H9 (cell line): Measurements from ENCODE around the gene CEMIP2. TPM values are rescaled to one million over a fixed set of nuclear protein-coding genes. Genes with fewer than 3 reads are reported as not detected.
"Not testable (repeated sequence)": the region's sequence is repeated elsewhere in the genome, so short reads cannot be mapped to it uniquely, and the experiment has no call there.

ENCODE experiments used
- DNase-seq: peaks from one replicate; pipeline ENCODE4 v3.0.0-alpha.2; 2017
- H2AFZ ChIP-seq: one replicate; pipeline ENCODE4 v1.6.1; 2013; ENCODE audit warnings: mild to moderate bottlenecking, low read length, control low read depth, moderate library complexity
- H2AK5ac ChIP-seq: 2 replicates; pipeline ENCODE4 v1.6.1; 2013; ENCODE audit warnings: low read length, control low read depth, mixed read lengths; ENCODE audit not compliant: insufficient read length
- H2BK120ac ChIP-seq: one replicate; pipeline ENCODE4 v1.6.1; 2013; ENCODE audit warnings: low read depth, mild to moderate bottlenecking, low read length, control low read depth, inconsistent platforms; ENCODE audit not compliant: poor library complexity, severe bottlenecking
- H2BK12ac ChIP-seq: 2 replicates; pipeline ENCODE4 v1.6.1; 2013; ENCODE audit warnings: low read length, control low read depth, mixed read lengths, low read depth; ENCODE audit not compliant: insufficient read length
- H2BK15ac ChIP-seq: 2 replicates; pipeline ENCODE4 v1.6.1; 2013; ENCODE audit warnings: low read depth, low read length, control low read depth
- H2BK20ac ChIP-seq: one replicate; pipeline ENCODE4 v1.6.1; 2013; ENCODE audit warnings: low read depth, mild to moderate bottlenecking, low read length, control low read depth, inconsistent platforms; ENCODE audit not compliant: poor library complexity, severe bottlenecking
- H2BK5ac ChIP-seq: 2 replicates; pipeline ENCODE4 v1.6.1; 2013; ENCODE audit warnings: low read length, control low read depth, mixed read lengths; ENCODE audit not compliant: insufficient read length
- H3K14ac ChIP-seq: 2 replicates; pipeline ENCODE4 v1.6.1; 2013; ENCODE audit warnings: low read length, control low read depth; ENCODE audit not compliant: insufficient read depth
- H3K18ac ChIP-seq: 2 replicates; pipeline ENCODE4 v1.6.1; 2013; ENCODE audit warnings: low read depth, mild to moderate bottlenecking, mixed read lengths, low read length, control low read depth; ENCODE audit not compliant: insufficient read length
- H3K23ac ChIP-seq: 2 replicates; pipeline ENCODE4 v1.6.1; 2013; ENCODE audit warnings: low read length, control low read depth, mixed read lengths, low read depth; ENCODE audit not compliant: insufficient read length
- H3K23me2 ChIP-seq: 2 replicates; pipeline ENCODE4 v1.6.1; 2013; ENCODE audit warnings: low read depth, mild to moderate bottlenecking, mixed read lengths, low read length, control low read depth; ENCODE audit not compliant: insufficient read length, poor library complexity, severe bottlenecking
- H3K27ac ChIP-seq: 2 replicates; pipeline ENCODE4 v1.5.1; 2013; ENCODE audit warnings: low read length, control low read depth, mixed read lengths, low read depth; ENCODE audit not compliant: insufficient read length
- H3K27me3 ChIP-seq: 2 replicates; pipeline ENCODE4 v1.6.1; 2013; ENCODE audit warnings: low read length, control low read depth, inconsistent platforms; ENCODE audit not compliant: insufficient read depth
- H3K4ac ChIP-seq: 2 replicates; pipeline ENCODE4 v1.6.1; 2013; ENCODE audit warnings: low read depth, mild to moderate bottlenecking, control low read depth, inconsistent platforms, low read length, moderate library complexity
- H3K4me1 ChIP-seq: 2 replicates; pipeline ENCODE4 v1.6.1; 2013; ENCODE audit warnings: low read length, control low read depth, inconsistent platforms; ENCODE audit not compliant: insufficient read depth
- H3K4me2 ChIP-seq: 2 replicates; pipeline ENCODE4 v1.6.1; 2013; ENCODE audit warnings: low read length, control low read depth, mixed read lengths; ENCODE audit not compliant: insufficient read length, insufficient read depth
- H3K56ac ChIP-seq: 2 replicates; pipeline ENCODE4 v1.6.1; 2013; ENCODE audit warnings: low read depth, mild to moderate bottlenecking, mixed read lengths, low read length, control low read depth; ENCODE audit not compliant: insufficient read length
- H3K79me1 ChIP-seq: 2 replicates; pipeline ENCODE4 v1.6.1; 2013; ENCODE audit warnings: low read depth, mild to moderate bottlenecking, moderate library complexity, low read length, control low read depth, inconsistent platforms; ENCODE audit not compliant: insufficient read depth, poor library complexity, severe bottlenecking
- H3K79me2 ChIP-seq: 2 replicates; pipeline ENCODE4 v1.6.1; 2013; ENCODE audit warnings: low read length, control low read depth, inconsistent platforms; ENCODE audit not compliant: insufficient read depth
- H3K9ac ChIP-seq: 2 replicates; pipeline ENCODE4 v1.6.1; 2013; ENCODE audit warnings: low read length, control low read depth, mixed read lengths; ENCODE audit not compliant: insufficient read length; ENCODE audit errors: extremely low read depth
- H3K9me3 ChIP-seq: one replicate; pipeline ENCODE4 v1.6.1; 2013; ENCODE audit warnings: low read depth, low read length, inconsistent platforms; ENCODE audit not compliant: control insufficient read depth
- H3T11ph ChIP-seq: one replicate; pipeline ENCODE4 v1.6.1; 2013; ENCODE audit warnings: mild to moderate bottlenecking, low read length, control low read depth, inconsistent platforms
- H4K20me1 ChIP-seq: one replicate; pipeline ENCODE4 v1.6.1; 2013; ENCODE audit not compliant: control insufficient read depth, insufficient read length, insufficient read depth
- H4K5ac ChIP-seq: 2 replicates; pipeline ENCODE4 v1.6.1; 2013; ENCODE audit warnings: low read depth, mild to moderate bottlenecking, mixed read lengths, low read length, control low read depth; ENCODE audit not compliant: insufficient read length
- H4K8ac ChIP-seq: replicated peaks from 2 replicates; pipeline ENCODE4 v1.6.1; 2013; ENCODE audit warnings: low read length, control low read depth, mixed read lengths, low read depth; ENCODE audit not compliant: insufficient read length
- H4K91ac ChIP-seq: 2 replicates; pipeline ENCODE4 v1.6.1; 2013; ENCODE audit warnings: low read depth, mild to moderate bottlenecking, moderate library complexity, mixed read lengths, low read length, control low read depth; ENCODE audit not compliant: insufficient read length
- H3K27ac Mint-ChIP-seq, 3 experiments: 2 replicates in 2 of 3; 3 replicates in 1 of 3; pipeline ENCODE4 v1.8.0; 2020 to 2021; ENCODE audit warnings: mixed read lengths in 3 of 3, mild to moderate bottlenecking in 1 of 3, moderate library complexity in 1 of 3
- H3K27me3 Mint-ChIP-seq: 2 replicates; pipeline ENCODE4 v1.8.0; 2021; ENCODE audit warnings: low read depth, mild to moderate bottlenecking, moderate library complexity, mixed read lengths
- H3K36me3 Mint-ChIP-seq, 3 experiments: 2 replicates in 2 of 3; 3 replicates in 1 of 3; pipeline ENCODE4 v1.8.0; 2020 to 2021; ENCODE audit warnings: low read depth in 3 of 3, mixed read lengths in 3 of 3; ENCODE audit not compliant: insufficient read depth in 1 of 3
- H3K4me1 Mint-ChIP-seq, 2 experiments: 2 replicates each; pipeline ENCODE4 v1.8.0; 2020; ENCODE audit warnings: mixed read lengths in 2 of 2
- H3K4me3 Mint-ChIP-seq, 2 experiments: 2 replicates in 1 of 2; 3 replicates in 1 of 2; pipeline ENCODE4 v1.8.0; 2020 to 2021; ENCODE audit warnings: mild to moderate bottlenecking in 2 of 2, mixed read lengths in 2 of 2, moderate library complexity in 1 of 2
- H3K9me3 Mint-ChIP-seq, 2 experiments: 2 replicates in 1 of 2; 3 replicates in 1 of 2; pipeline ENCODE4 v1.8.0; 2020; ENCODE audit warnings: mild to moderate bottlenecking in 2 of 2, mixed read lengths in 2 of 2, moderate library complexity in 1 of 2
- CTCF ChIP-seq: fragments of 200-600 bp; sonication (generic); conservative IDR thresholded peaks from 3 replicates; pipeline ENCODE4 v1.8.0; 2021; ENCODE audit warnings: antibody characterized with exemption, mild to moderate bottlenecking
- WGBS: extraction: QIAGEN DNeasy Blood & Tissue Kit; methylation state at CpG from one replicate; pipeline ENCODE4 v1.1.7; 2013; ENCODE audit warnings: missing lambda C conversion rate, low lambda C conversion rate, mixed read lengths; ENCODE audit not compliant: insufficient read length; ENCODE audit errors: extremely low coverage; 5-methylcytosine and 5-hydroxymethylcytosine counted together
- total RNA-seq: library from RNA; stranded (reverse); gene quantifications from 2 replicates; pipeline ENCODE4 v1.2.1, GENCODE V29; 2021

The CEMIP2 gene
- total RNA-seq, 1 experiment from 2014 or later, result 77.2 TPM

DNA sequence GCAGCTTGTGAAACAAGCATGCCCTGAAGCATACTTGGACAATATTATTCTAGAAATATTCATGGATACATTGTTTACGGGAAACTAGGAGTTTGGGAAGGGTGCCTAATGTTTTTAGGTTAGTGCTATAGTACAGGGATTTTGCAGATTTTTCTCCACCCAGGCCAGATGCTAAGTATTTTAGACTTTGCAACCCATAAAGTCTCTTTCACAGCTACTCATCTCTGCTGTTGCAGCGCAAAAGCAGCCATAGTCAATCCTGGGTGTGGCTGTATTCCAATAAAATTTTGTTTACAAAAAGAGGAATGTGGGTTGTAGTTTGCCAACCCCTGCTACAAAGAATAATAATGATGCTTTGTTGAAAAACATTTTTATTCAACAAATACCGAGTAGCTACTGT lies 106.2 kb downstream of the CEMIP2 start:
- Histone ChIP-seq H3K79me2 (no peaks in the 10 kb centered on the region), H3K4me2 (no peak overlapping the region), H3K27ac (no peak overlapping the region), H3T11ph (no peak overlapping the region), H2BK5ac (no peak overlapping the region), H3K4ac (no peak overlapping the region), H3K14ac (no peak overlapping the region), H3K56ac (no peak overlapping the region), H3K9me3 (no peaks in the 10 kb centered on the region), H3K23me2 (no peaks in the 10 kb centered on the region), H2AFZ (no peak overlapping the region), H3K27me3 (no peaks in the 10 kb centered on the region), H4K5ac (no peak overlapping the region), H2BK15ac (no peak overlapping the region), H4K20me1 (no peaks in the 10 kb centered on the region), H3K23ac (no peak overlapping the region), H3K9ac (no peak overlapping the region), H2BK120ac (no peak overlapping the region), H3K4me1 (peaks cover 8% of the 10 kb centered on the region; the same call in 1 of the 2 replicates), H4K8ac (no peak overlapping the region), H2BK20ac (no peak overlapping the region), H2AK5ac (no peak overlapping the region), H4K91ac (no peak overlapping the region), H3K79me1 (no peaks in the 10 kb centered on the region), H3K18ac (no peak overlapping the region), H2BK12ac (no peak overlapping the region)
- Mint-ChIP-seq H3K4me3 (no peak overlapping the region), H3K36me3 (no peaks in the 10 kb centered on the region), H3K27me3 (no peaks in the 10 kb centered on the region), H3K9me3 (no peaks in the 10 kb centered on the region), H3K27ac (no peak overlapping the region), H3K4me1 (peaks cover 36 to 40% of the 10 kb centered on the region in 2 experiments)
- no peak for DNase-seq
- TF ChIP-seq CTCF, result no peak
- WGBS, result no CpG with 5 or more reads among the region's 3 CpGs

- not testable (repeated sequence) for H4K91ac ChIP-seq, H3K4ac ChIP-seq, H3K79me2 ChIP-seq, H4K8ac ChIP-seq, H2BK12ac ChIP-seq, H2AFZ ChIP-seq, H3T11ph ChIP-seq, H2BK120ac ChIP-seq, H3K27me3 Mint-ChIP-seq, H4K20me1 ChIP-seq, H3K23ac ChIP-seq, H3K4me1 ChIP-seq, H3K36me3 Mint-ChIP-seq, H3K27me3 ChIP-seq, H3K27ac ChIP-seq, H3K27ac Mint-ChIP-seq, H3K18ac ChIP-seq, H3K9me3 ChIP-seq, H2AK5ac ChIP-seq, H3K4me2 ChIP-seq, H3K9ac ChIP-seq, H3K4me3 Mint-ChIP-seq, H4K5ac ChIP-seq, DNase-seq, H2BK15ac ChIP-seq, H3K9me3 Mint-ChIP-seq, H3K79me1 ChIP-seq, H3K56ac ChIP-seq, H3K23me2 ChIP-seq, H3K14ac ChIP-seq, H2BK5ac ChIP-seq, H2BK20ac ChIP-seq
- WGBS, result no CpG with 5 or more reads among the region's 4 CpGs
- peaks cover 10 to 14% of the 10 kb centered on the region in 2 experiments for H3K4me1 Mint-ChIP-seq
These were observed 111.0 kb downstream of the CEMIP2 start for GRCh38 chr9:71657276-71657675.
